ENCODE measurements around the gene EPHA5. TPM values are rescaled to one million over a fixed set of nuclear protein-coding genes. Genes with fewer than 3 reads are reported as not detected.

EPHA5 gene
- 198 TPM for total RNA-seq

DNA sequence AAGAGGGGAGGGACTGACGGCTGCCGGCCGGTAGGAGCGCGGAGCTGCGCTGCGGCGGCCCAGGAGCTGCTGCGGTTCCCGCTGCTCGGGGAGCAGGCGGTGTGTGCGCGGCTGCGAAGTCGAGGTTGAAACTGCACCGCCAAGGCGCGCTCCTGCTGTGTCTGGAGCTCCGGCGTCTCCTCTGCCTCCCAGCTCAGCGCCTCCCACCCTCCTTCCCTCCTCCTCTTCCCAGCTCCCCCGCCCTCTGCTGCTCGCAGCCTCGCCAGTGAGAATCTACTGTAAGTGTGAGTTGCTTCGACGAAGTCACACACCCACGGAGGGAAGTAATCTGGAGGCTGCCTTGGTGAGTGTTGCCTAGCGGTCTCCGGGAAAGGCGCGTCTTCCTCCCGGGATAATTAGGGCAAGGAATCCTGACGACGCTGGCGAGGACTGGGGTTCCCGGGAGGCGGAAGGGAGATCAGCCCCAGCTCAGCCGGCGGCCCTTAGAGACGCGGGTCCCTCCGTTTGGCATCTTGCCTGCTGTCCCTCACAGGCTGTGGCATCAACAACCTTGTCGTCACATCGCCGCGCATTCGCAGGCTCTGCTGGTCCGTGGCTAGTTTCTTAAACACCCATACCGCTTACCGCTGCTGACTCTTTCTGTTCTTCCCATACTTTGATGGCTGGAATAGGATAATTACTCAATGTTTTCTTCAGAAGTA is at the start of gene EPHA5:
EPHA5 (minus strand) TSS at position 159 of the 701 bp plus-strand sequence. CDS start 747 bp downstream, outside the sequence.
- peak; percentile 80 for DNase-seq

GRCh38 chr4:65719635-65720034 is 49.3 kb upstream of the EPHA5 start:
- no peak for DNase-seq

DNA sequence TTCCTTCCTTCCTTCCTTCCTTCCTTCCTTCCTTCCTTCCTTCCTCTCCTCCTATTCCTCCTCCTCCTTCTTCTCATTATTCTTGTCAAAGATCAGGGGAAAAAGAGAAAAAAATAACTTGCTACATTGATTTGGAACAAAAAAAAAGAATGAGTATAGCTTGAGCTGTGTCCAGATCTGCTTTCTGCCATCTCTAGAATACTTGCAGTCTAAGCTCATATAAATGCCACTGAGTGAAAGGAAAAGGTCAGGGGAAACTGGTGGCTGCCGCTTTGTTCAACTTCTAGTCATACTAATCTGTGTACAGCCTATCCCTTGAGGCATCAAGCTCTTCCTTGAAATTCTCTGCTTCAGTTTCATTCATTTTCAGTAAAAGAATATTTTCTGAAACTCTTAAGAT is 28.3 kb upstream of the EPHA5 start:
- no peak for DNase-seq

GRCh38 chr4:65696436-65696835 is 26.1 kb upstream of the EPHA5 start:
- no peak for DNase-seq

- no peak for DNase-seq
Observed at GRCh38 chr4:65671372-65671771, 1.1 kb upstream of the EPHA5 start.

DNA sequence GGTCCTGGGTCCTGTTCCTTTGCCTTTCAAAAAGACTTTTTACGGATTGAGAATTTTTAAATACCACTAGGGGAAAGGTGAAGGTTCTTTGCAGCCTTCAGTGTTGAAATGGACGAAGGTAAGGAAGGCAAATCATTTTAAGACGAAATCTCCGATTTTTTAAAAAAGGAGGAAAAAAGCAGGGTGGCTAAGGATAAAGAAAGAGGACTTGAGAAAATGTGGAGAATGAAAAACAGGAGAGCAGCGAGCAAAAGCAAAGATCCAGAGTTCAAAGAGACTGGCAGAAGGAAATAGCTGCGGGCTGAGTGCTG is 314 bp downstream of the EPHA5 start:
- no peak for DNase-seq

GRCh38 chr4:65669111-65670019 is 924 bp downstream of the EPHA5 start:
- DNase-seq, result no peak

- DNase-seq, result peak; percentile 55
Observed at GRCh38 chr4:65668201-65669089, 1.8 kb downstream of the EPHA5 start.

- no peak for DNase-seq
Observed at GRCh38 chr4:65667506-65668041, 2.7 kb downstream of the EPHA5 start.

GRCh38 chr4:65665771-65666523 is 4.3 kb downstream of the EPHA5 start:
- DNase-seq, result no peak

DNA sequence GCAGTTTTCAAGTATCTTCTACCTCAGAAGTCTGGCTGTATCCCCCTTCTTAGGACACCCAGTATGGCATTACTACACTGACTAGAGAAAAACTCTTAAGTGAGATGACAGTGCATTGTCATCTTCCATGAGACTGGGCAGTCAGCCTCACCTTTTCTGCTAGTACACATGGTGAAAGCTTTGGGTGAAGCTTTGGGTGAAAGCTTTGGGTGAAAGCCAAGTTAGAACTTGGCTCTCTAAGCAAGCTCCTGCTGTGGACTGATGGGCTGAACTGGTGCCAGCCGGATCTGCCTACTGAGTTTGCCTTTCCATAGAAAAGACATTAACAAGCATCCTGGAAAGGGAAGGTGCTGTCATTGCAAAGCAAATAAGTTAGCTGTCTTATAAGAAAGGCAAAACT is 8.8 kb downstream of the EPHA5 start:
- DNase-seq, result no peak

DNA sequence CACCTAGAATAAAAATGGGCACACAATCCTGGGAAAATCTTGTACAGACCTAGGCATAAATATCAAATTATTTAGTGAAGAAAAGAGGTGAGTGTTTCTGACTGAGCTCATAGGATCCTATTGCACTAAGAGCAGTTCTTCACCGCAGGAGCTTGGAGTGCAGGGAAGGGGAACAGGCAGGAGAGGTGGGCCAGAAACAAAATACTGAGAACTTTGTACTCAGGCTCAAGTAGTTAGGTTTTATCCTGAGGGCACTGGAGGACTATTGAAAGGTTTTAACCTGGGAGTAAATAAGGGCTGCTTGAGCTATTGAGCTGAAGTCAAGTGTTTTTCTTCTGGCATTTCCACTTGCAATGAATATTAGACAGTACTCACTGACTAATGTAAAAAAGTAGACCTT is 12.2 kb downstream of the EPHA5 start:
- no peak for DNase-seq

DNA sequence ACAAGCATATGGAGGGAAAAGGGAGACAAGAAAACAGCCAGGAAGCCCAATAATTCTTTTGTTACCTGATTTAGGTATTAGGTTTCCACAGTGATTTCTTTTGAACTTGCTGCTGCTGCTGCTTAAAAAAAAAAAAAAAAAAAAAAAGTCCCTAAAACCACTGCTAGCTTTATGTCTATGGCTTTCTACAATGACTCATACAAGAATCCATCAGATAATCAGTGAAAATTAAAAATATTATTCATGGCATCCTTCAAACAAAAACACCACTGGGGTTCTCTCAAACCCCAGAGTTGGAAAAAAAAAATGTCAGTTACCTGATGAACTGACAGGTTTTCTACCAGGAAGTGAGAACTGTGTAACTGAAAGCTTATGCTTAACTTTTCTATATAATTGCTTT is 14.3 kb downstream of the EPHA5 start:
- DNase-seq, result no peak

DNA sequence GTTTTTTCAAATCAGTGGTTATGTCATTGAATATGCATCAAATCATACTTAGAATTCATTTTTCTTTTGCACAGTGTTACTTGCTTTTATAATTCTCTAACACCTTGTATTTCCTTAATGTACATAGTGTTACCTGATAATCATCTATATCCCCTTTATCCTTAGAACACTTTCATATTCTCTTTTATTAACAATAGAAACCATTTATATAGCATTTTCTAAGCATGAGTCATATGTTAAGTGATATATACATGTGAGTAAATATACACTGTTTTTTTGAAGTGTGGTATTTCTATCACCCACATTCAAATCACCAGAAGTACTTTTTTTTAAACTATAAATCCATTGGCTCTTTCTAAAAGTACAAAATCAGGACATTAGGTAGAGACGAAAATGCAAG is 15.3 kb downstream of the EPHA5 start:
- DNase-seq, result no peak

DNA sequence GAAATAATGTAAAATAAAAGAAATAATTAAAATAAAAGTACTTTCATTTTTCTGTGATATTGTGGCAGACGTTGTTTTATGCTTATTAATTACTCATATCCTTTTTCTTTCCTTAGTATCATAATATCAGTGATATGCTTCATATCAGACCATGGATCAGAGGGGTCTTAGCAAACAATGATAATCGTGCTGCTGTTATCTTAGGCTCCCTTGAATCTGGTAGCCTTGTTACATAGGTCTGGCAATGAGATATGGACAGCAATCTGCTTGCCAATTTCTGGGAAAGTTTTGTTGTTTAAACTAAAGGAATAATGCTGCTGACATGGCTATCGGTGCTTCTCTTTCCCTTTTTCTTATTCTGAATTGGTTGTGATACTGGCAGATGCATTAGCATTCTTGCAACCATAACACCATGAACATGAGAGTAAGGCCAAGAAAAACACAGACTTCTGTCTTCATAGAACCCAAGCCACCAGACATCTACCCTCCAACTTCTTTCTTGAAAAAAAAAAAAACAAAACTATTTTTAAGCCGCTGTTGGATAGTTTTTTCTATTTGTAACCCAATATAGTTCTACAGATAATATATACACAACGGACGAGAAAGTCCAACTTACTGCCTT is 16.4 kb downstream of the EPHA5 start:
- no peak for DNase-seq

GRCh38 chr4:65651751-65652150 is 18.5 kb downstream of the EPHA5 start:
- DNase-seq, result no peak

- no peak for DNase-seq
Observed at GRCh38 chr4:65651031-65651430, 19.3 kb downstream of the EPHA5 start.

GRCh38 chr4:65646136-65646535 is 24.2 kb downstream of the EPHA5 start:
- DNase-seq, result no peak

- DNase-seq, result no peak
Observed at GRCh38 chr4:65645185-65645584, 25.1 kb downstream of the EPHA5 start.

DNA sequence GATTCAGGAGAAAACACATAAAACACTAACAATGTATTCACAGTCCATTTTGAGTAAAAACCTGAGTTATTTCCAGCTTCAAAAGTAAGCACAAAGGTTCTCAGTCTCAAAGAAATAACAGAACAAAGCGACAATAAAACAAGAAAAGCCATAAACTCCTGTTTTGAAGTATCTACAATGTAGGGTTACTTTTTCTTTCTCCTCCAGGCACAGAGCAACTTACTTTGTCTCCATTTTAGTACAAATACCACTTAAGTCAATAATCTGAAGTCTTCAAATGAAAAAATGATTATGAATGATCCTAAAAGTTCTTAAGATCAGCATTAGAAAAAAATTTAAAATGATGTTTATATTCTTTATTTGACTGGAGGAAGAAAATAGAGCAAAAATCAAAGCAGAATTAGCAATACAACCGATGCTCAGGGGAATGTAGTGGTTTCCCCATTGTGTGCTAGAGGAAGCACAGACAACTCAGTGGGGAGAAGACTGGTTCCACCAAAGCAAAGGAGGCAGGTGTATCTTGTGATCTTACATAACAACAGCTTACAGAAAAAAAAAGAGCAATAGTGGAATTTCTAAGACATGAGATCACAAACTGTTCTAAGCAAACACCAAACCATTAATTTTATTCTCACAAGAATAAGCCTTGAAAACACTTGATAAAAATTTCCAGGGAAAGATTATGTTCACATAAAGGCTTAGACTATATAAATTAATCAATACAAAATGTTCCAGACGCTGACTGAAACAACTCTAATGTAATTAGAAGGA is 35.1 kb downstream of the EPHA5 start:
- DNase-seq, result no peak
